ENCODE results near the gene ANKRD66. TPM values are rescaled to one million over a fixed set of nuclear protein-coding genes. Genes with fewer than 3 reads are reported as not detected.
"Not testable (repeated sequence)": the region's sequence is repeated elsewhere in the genome, so short reads cannot be mapped to it uniquely, and the experiment has no call there.

ANKRD66 gene
- polyA plus RNA-seq, 1 experiment, result not detected

DNA sequence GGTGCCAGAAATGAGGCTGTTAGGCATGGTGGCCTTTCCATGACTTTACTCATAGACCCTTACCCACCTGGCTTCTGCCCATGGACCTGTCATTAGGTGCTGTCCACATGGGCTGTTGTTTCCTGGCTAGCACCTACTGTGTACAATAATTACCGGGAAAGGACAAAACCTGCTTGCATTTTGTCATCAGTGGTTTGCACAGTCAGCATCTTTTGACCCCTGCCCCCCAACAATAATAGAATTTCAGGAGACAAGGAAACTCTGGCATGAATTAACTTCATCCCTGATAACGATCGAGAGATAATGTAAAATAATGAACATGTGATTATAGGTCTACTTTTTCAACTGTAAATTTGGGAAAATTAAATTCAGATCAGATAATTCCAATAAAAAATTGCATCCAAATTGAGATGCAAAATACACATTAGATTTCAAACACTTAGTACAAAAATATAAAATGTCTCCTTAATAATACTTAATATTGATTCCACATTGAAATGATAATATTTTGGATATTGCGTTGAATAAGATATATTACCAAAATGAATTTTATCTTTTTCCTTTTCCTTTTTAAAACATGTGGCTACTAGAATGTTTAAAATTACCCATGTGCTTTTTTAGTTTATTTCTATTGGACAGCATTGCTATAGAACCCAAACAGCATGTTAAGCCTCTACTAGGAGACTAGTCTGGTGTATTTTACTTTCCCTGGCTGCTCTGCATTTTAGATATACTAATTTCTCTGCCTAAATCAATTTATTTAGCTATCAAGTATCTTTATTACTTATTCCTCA is 12.4 kb downstream of the ANKRD66 start:
- CTCF ChIA-PET, result no interaction called here
- DNase-seq (ENCODE audit: low read depth, low spot score), result no peak
- TF ChIP-seq, protein P1, sequence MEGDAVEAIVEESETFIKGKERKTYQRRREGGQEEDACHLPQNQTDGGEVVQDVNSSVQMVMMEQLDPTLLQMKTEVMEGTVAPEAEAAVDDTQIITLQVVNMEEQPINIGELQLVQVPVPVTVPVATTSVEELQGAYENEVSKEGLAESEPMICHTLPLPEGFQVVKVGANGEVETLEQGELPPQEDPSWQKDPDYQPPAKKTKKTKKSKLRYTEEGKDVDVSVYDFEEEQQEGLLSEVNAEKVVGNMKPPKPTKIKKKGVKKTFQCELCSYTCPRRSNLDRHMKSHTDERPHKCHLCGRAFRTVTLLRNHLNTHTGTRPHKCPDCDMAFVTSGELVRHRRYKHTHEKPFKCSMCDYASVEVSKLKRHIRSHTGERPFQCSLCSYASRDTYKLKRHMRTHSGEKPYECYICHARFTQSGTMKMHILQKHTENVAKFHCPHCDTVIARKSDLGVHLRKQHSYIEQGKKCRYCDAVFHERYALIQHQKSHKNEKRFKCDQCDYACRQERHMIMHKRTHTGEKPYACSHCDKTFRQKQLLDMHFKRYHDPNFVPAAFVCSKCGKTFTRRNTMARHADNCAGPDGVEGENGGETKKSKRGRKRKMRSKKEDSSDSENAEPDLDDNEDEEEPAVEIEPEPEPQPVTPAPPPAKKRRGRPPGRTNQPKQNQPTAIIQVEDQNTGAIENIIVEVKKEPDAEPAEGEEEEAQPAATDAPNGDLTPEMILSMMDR (IDR thresholded peaks at IDR 0.05; ENCODE audit: low read depth, low read length), result no peak
- H3K27ac ChIP-seq (ENCODE audit: low read depth, low read length), result no peak overlapping the region
- POLR2A ChIA-PET, result no interaction called here
- no peaks in the 10 kb centered on the region for H3K9me3 ChIP-seq (ENCODE audit: control insufficient read depth, insufficient read depth, low read length)
- no peaks in the 10 kb centered on the region for H3K27me3 ChIP-seq (ENCODE audit: control insufficient read depth, insufficient read depth, low read length)
- no peak overlapping the region for H3K4me3 ChIP-seq (ENCODE audit: low read depth, low read length)

DNA sequence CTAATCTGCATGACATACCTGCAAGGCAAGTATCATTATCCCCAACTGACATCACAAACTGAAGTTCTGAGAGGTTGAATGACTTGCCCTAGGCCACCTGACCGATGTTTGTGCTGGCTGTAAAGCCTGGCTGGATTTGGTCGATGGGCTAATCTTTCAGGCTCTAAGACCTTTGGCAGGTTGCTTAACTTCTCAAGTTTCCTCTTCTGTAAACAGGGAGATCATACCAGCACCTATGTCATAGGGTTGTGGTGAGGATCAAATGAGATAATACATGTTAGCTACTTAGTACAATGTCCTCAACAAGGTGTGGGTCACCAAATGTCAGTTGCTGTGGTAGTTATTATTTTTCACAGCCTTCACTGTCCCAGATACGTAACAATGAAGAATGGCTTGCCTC is 14.2 kb downstream of the ANKRD66 start:
- no peak overlapping the region for H3K4me3 ChIP-seq (ENCODE audit: low read depth, low read length)
- TF ChIP-seq, protein P1 (IDR thresholded peaks at IDR 0.05; ENCODE audit: low read depth, low read length), result no peak
- CTCF ChIA-PET, result no interaction called here
- H3K27me3 ChIP-seq (ENCODE audit: control insufficient read depth, insufficient read depth, low read length), result no peaks in the 10 kb centered on the region
- no peak overlapping the region for H3K27ac ChIP-seq (ENCODE audit: low read depth, low read length)
- DNase-seq (ENCODE audit: low read depth, low spot score), result no peak
- H3K9me3 ChIP-seq (ENCODE audit: control insufficient read depth, insufficient read depth, low read length), result no peaks in the 10 kb centered on the region
- POLR2A ChIA-PET, result no interaction called here

DNA sequence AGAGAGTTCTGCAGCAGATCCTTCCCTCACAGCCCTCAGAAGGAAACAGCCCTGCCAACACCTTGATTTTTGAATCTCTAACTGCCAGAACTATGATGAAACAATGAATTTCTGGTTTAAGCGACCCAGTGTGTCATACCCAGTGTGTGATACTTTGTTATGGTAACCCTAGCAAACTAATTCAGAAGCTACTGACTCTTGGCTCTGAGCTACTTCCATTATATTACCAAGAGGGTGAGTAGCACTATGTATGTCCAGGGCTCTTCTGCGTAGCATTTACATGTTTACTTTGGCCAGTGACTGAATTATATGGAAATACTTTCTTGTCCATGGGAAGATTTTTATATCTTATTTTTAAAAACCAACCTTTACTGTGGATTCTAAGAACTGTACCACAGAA is 16.7 kb downstream of the ANKRD66 start:
- ChIA-PET CTCF (no interaction called here), POLR2A (no interaction called here)

DNA sequence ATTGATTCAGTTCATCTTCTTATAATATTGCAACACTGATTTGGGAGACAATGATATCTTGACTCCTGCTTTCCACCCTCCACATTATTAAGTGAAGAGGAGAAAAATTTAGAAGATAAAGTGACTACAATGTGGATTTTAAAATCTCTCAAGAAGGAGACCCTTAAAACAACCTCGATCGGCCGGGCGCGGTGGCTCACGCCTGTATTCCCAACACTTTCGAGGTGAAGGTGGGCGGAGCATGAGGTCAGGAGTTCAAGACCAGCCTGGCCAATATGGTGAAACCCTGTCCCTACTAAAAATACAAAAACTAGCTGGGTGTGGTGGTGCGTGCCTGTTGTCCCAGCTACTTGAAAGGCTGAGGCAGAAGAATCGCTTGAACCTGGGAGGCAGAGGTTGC is 17.5 kb downstream of the ANKRD66 start:
- H3K27me3 ChIP-seq (ENCODE audit: control insufficient read depth, insufficient read depth, low read length); POLR2A ChIA-PET; DNase-seq (ENCODE audit: low read depth, low spot score); H3K9me3 ChIP-seq (ENCODE audit: control insufficient read depth, insufficient read depth, low read length); CTCF ChIA-PET; H3K4me3 ChIP-seq (ENCODE audit: low read depth, low read length); H3K27ac ChIP-seq (ENCODE audit: low read depth, low read length): not testable (repeated sequence)

More for the DNA sequence above, 16.7 kb downstream of the ANKRD66 start:
- Histone ChIP-seq H3K9me3 (ENCODE audit: control insufficient read depth, insufficient read depth, low read length) (no peaks in the 10 kb centered on the region), H3K27ac (ENCODE audit: low read depth, low read length) (no peak overlapping the region), H3K27me3 (ENCODE audit: control insufficient read depth, insufficient read depth, low read length) (no peaks in the 10 kb centered on the region), H3K4me3 (ENCODE audit: low read depth, low read length) (no peak overlapping the region)
- TF ChIP-seq, protein P1 (IDR thresholded peaks at IDR 0.05; ENCODE audit: low read depth, low read length), result no peak
- DNase-seq (ENCODE audit: low read depth, low spot score), result no peak

DNA sequence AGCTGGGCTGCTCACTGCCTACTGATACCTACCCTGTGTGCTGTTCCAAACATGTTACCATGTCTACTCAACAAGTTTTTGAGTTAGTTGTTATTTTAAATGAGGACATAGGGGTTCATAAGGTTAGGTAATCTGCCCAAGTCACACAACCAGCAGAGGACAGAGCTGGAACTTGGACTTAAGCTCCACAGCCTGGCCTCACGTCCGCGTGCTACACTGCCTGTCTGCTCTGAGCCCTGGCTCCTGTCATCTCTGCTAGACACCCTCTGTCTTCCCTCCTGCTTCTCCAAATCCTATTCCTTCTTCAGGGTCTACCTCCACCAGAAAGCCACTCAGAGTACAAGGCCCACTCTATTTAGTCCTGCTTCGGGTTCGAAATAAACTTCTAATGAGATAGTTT is 18.2 kb downstream of the ANKRD66 start:
- POLR2A ChIA-PET, result no interaction called here
- H3K9me3 ChIP-seq (ENCODE audit: control insufficient read depth, insufficient read depth, low read length), result no peaks in the 10 kb centered on the region
- TF ChIP-seq, protein P1 (IDR thresholded peaks at IDR 0.05; ENCODE audit: low read depth, low read length), result no peak
- DNase-seq (ENCODE audit: low read depth, low spot score), result no peak
- H3K27ac ChIP-seq (ENCODE audit: low read depth, low read length), result no peak overlapping the region
- H3K27me3 ChIP-seq (ENCODE audit: control insufficient read depth, insufficient read depth, low read length), result no peaks in the 10 kb centered on the region
- CTCF ChIA-PET, result no interaction called here
- H3K4me3 ChIP-seq (ENCODE audit: low read depth, low read length), result no peak overlapping the region
